T-cell (primary cell): ENCODE data around the gene BCL2. TPM values are rescaled to one million over a fixed set of nuclear protein-coding genes. Genes with fewer than 3 reads are reported as not detected.

Experiments used
- ATAC-seq, 4 experiments: fragments of 200-7000 bp in 3 of 4; fragments of 150-1000 bp in 1 of 4; cut with Tn5 transposase; replicated peaks in 1 of 4; 1 replicate in 3 of 4; 2 replicates in 1 of 4; pipeline ENCODE4 v1.10.0; 2021; ENCODE audit warnings: moderate library complexity in 3 of 4, mild to moderate bottlenecking in 2 of 4, moderate number of reproducible peaks in 1 of 4
- CTCF ChIA-PET, 2 donors: fragments of 300-600 bp; sonication (Branson Sonifier 250); formaldehyde crosslinking; loops; one replicate each; lab custom pipeline; 2022; ENCODE audit warnings: antibody characterized with exemption in 2 of 2; lab: Charles Lee
- POLR2A ChIA-PET, 2 donors: fragments of 300-600 bp; sonication (Branson Sonifier 250); formaldehyde crosslinking; loops; one replicate each; lab custom pipeline; 2022; ENCODE audit warnings: antibody characterized with exemption in 2 of 2; lab: Charles Lee
- DNase-seq, 35 experiments: peaks; one replicate each; pipeline versions ENCODE4 v3.0.0 to v3.0.0-alpha.2; 2013 to 2023
- H3K27ac ChIP-seq: one replicate; pipeline ENCODE4 v1.5.1; 2013; ENCODE audit warnings: low read length
- H3K27me3 ChIP-seq, 2 experiments: replicated peaks in 1 of 2; 1 replicate in 1 of 2; 2 replicates in 1 of 2; pipeline versions ENCODE4 v1.6.1 to v1.7.0; 2013; ENCODE audit warnings: low read length in 1 of 2, mixed read lengths in 1 of 2; ENCODE audit not compliant: control insufficient read depth in 2 of 2, insufficient read depth in 2 of 2; ENCODE audit errors: extremely low read depth in 1 of 2
- H3K36me3 ChIP-seq, 2 donors: 1 replicate in 1 of 2; 2 replicates in 1 of 2; pipeline versions ENCODE4 v1.6.1 to v1.7.0; 2013; ENCODE audit warnings: low read length in 1 of 2; ENCODE audit not compliant: control insufficient read depth in 2 of 2, insufficient read depth in 1 of 2; ENCODE audit errors: extremely low read depth in 1 of 2
- H3K4me1 ChIP-seq, 2 experiments: 1 replicate in 1 of 2; 2 replicates in 1 of 2; pipeline versions ENCODE4 v1.6.1 to v1.7.0; 2013; ENCODE audit warnings: low read length in 2 of 2, mixed read lengths in 1 of 2; ENCODE audit not compliant: insufficient read depth in 2 of 2, control insufficient read depth in 1 of 2; ENCODE audit errors: extremely low read depth in 1 of 2
- H3K4me3 ChIP-seq, 2 donors: 1 replicate in 1 of 2; 2 replicates in 1 of 2; pipeline versions ENCODE4 v1.5.1 to v1.7.0; 2013; ENCODE audit warnings: mild to moderate bottlenecking in 2 of 2, low read length in 1 of 2, moderate library complexity in 1 of 2; ENCODE audit not compliant: control insufficient read depth in 1 of 2; ENCODE audit errors: extremely low read depth in 1 of 2
- H3K9me3 ChIP-seq: 2 replicates; pipeline ENCODE4 v1.7.0; 2013
- H3K27ac Mint-ChIP-seq, 2 donors: one replicate each; pipeline ENCODE4 v1.8.0; 2020 to 2021; ENCODE audit warnings: mild to moderate bottlenecking in 2 of 2, mixed read lengths in 2 of 2
- H3K27me3 Mint-ChIP-seq, 2 donors: one replicate each; pipeline ENCODE4 v1.8.0; 2021 to 2022; ENCODE audit warnings: mixed read lengths in 2 of 2
- H3K36me3 Mint-ChIP-seq: one replicate; pipeline ENCODE4 v1.8.0; 2021; ENCODE audit warnings: mixed read lengths
- H3K4me1 Mint-ChIP-seq, 3 donors: one replicate each; pipeline ENCODE4 v1.8.0; 2020 to 2022; ENCODE audit warnings: mixed read lengths in 3 of 3, mild to moderate bottlenecking in 1 of 3
- H3K4me3 Mint-ChIP-seq, 3 donors: one replicate each; pipeline ENCODE4 v1.8.0; 2020 to 2022; ENCODE audit warnings: mild to moderate bottlenecking in 3 of 3, mixed read lengths in 3 of 3, moderate library complexity in 3 of 3
- H3K9me3 Mint-ChIP-seq, 3 donors: one replicate each; pipeline ENCODE4 v1.8.0; 2020 to 2022; ENCODE audit warnings: mixed read lengths in 3 of 3
- WGBS: methylation state at CpG from one replicate; pipeline ENCODE4 v1.1.5; 2013; ENCODE audit warnings: missing lambda C conversion rate; ENCODE audit not compliant: insufficient coverage; 5-methylcytosine and 5-hydroxymethylcytosine counted together
- total RNA-seq, 35 experiments: library from RNA in 6 of 35; stranded (reverse) in 6 of 35; fragments of 120-200 nt in 1 of 35; gene quantifications; one replicate each; pipeline versions ENCODE4 v1.2.1 to v1.2.4 and lab custom pipeline; 2013 to 2026

BCL2 gene
- total RNA-seq, 5 donors from 2014 or later (not counting 1 experiment from before 2014, with no cell fraction given), result 113 to 201 (median 123) TPM

GRCh38 chr18:63253014-63253413 lies 66.6 kb downstream of the BCL2 start:
- Mint-ChIP-seq H3K36me3 (peaks cover 66% of the 10 kb centered on the region), H3K27ac (peak overlapping the region; percentile 79 to 81), H3K4me1 (peaks cover 73 to 86% (median 74%) of the 10 kb centered on the region in 3 donors), H3K9me3 (peaks cover 0 to 5% (median 4%) of the 10 kb centered on the region in 3 donors), H3K4me3 (peak overlapping the region in 1 of 3 donors; percentile 35), H3K27me3 (no peaks in the 10 kb centered on the region)
- POLR2A ChIA-PET, result no interaction called here
- WGBS, result 100% methylated on average over 3 of the region's 6 CpGs
- H3K9me3 ChIP-seq, result no peaks in the 10 kb centered on the region
- H3K36me3 ChIP-seq, result peaks cover 3 to 6% of the 10 kb centered on the region in 2 donors
- H3K27me3 ChIP-seq, result no peaks in the 10 kb centered on the region
- CTCF ChIA-PET, result interaction anchor here in 1 of 2 donors (0.6 kb wide), 1 partner anchor 709 kb away, joined by 3 read pairs; no protein-coding TSS in a partner anchor
- ATAC-seq (no peak), DNase-seq (no peak)
- peaks cover 9 to 16% of the 10 kb centered on the region in 2 experiments for H3K4me1 ChIP-seq
- H3K27ac ChIP-seq, result no peak overlapping the region
- H3K4me3 ChIP-seq, result no peak overlapping the region

- peak overlapping the region; percentile 60 to 90 for H3K27ac Mint-ChIP-seq
- POLR2A ChIA-PET, result interaction anchor here in 1 of 2 donors (0.6 kb wide), 1 partner anchor 238 kb away, joined by 4 read pairs; no protein-coding TSS in a partner anchor
- CTCF ChIA-PET, result interaction anchor here (0.7 to 1.3 kb wide), 3 partner anchors 13 to 115 kb away, joined by 3 to 6 read pairs (median 4); no protein-coding TSS in a partner anchor
- Histone ChIP-seq H3K36me3 (peaks cover 2% of the 10 kb centered on the region in 2 donors), H3K27me3 (no peaks in the 10 kb centered on the region), H3K4me1 (peaks cover 13 to 14% of the 10 kb centered on the region in 2 experiments), H3K9me3 (no peaks in the 10 kb centered on the region), H3K27ac (no peak overlapping the region), H3K4me3 (no peak overlapping the region)
- peaks cover 53% of the 10 kb centered on the region for H3K36me3 Mint-ChIP-seq
- peak overlapping the region; percentile 4 to 61 (median 21) for H3K4me3 Mint-ChIP-seq
- H3K9me3 Mint-ChIP-seq, result peaks cover 0 to 5% (median 4%) of the 10 kb centered on the region in 3 donors
- H3K27me3 Mint-ChIP-seq, result no peaks in the 10 kb centered on the region
- peaks cover 64 to 84% (median 64%) of the 10 kb centered on the region in 3 donors for H3K4me1 Mint-ChIP-seq
- WGBS, result 45% methylated on average over 2 of the region's 7 CpGs
- peak in 24 of 35 experiments; percentile 2 to 45 (median 20) for DNase-seq
- ATAC-seq, result peak; percentile 66 to 93 (median 86)
Observed at GRCh38 chr18:63249771-63250170, 69.8 kb downstream of the BCL2 start.

GRCh38 chr18:63247926-63248325 lies 71.6 kb downstream of the BCL2 start:
- Mint-ChIP-seq H3K36me3 (peaks cover 49% of the 10 kb centered on the region), H3K9me3 (peaks cover 0 to 5% (median 4%) of the 10 kb centered on the region in 3 donors), H3K4me3 (no peak overlapping the region), H3K4me1 (peaks cover 54 to 79% (median 61%) of the 10 kb centered on the region in 3 donors), H3K27me3 (no peaks in the 10 kb centered on the region), H3K27ac (peak overlapping the region in 1 of 2 donors; percentile 39)
- no peaks in the 10 kb centered on the region for H3K27me3 ChIP-seq
- POLR2A ChIA-PET, result no interaction called here
- H3K36me3 ChIP-seq, result peaks cover 0 to 2% of the 10 kb centered on the region in 2 donors
- CTCF ChIA-PET, result no interaction called here
- no peaks in the 10 kb centered on the region for H3K9me3 ChIP-seq
- no peak for DNase-seq
- H3K4me3 ChIP-seq, result no peak overlapping the region
- H3K4me1 ChIP-seq, result peaks cover 9 to 10% of the 10 kb centered on the region in 2 experiments
- no peak for ATAC-seq
- 100% methylated on average over 2 of the region's 4 CpGs for WGBS
- no peak overlapping the region for H3K27ac ChIP-seq

- Mint-ChIP-seq H3K36me3 (peaks cover 50% of the 10 kb centered on the region), H3K4me1 (peaks cover 54 to 79% (median 61%) of the 10 kb centered on the region in 3 donors), H3K27ac (peak overlapping the region in 1 of 2 donors; percentile 41), H3K4me3 (no peak overlapping the region), H3K27me3 (no peaks in the 10 kb centered on the region), H3K9me3 (peaks cover 0 to 3% (median 2%) of the 10 kb centered on the region in 3 donors)
- Histone ChIP-seq H3K27me3 (no peaks in the 10 kb centered on the region), H3K4me3 (no peak overlapping the region), H3K9me3 (no peaks in the 10 kb centered on the region), H3K27ac (no peak overlapping the region), H3K36me3 (peaks cover 0 to 2% of the 10 kb centered on the region in 2 donors), H3K4me1 (peaks cover 9 to 10% of the 10 kb centered on the region in 2 experiments)
- DNase-seq (no peak), ATAC-seq (no peak)
- WGBS, result 100% methylated on average over 2 of the region's 4 CpGs
- CTCF ChIA-PET, result no interaction called here
- POLR2A ChIA-PET, result no interaction called here
Observed at GRCh38 chr18:63247506-63247905, 72.1 kb downstream of the BCL2 start.

- H3K36me3 ChIP-seq, result peaks cover 2 to 6% of the 10 kb centered on the region in 2 donors
- H3K27ac ChIP-seq, result no peak overlapping the region
- Mint-ChIP-seq H3K27ac (peak overlapping the region; percentile 36 to 45), H3K36me3 (peaks cover 60% of the 10 kb centered on the region), H3K4me3 (no peak overlapping the region), H3K9me3 (no peaks in the 10 kb centered on the region), H3K4me1 (peaks cover 65 to 86% (median 66%) of the 10 kb centered on the region in 3 donors), H3K27me3 (no peaks in the 10 kb centered on the region)
- CTCF ChIA-PET, result no interaction called here
- no peaks in the 10 kb centered on the region for H3K27me3 ChIP-seq
- no CpG with 5 or more reads among the region's 3 CpGs for WGBS
- POLR2A ChIA-PET, result interaction anchor here in 1 of 2 donors (0.7 kb wide), 1 partner anchor 34 kb away, joined by 3 read pairs; no protein-coding TSS in a partner anchor
- H3K9me3 ChIP-seq, result no peaks in the 10 kb centered on the region
- peaks cover 9 to 10% of the 10 kb centered on the region in 2 experiments for H3K4me1 ChIP-seq
- no peak overlapping the region for H3K4me3 ChIP-seq
- ATAC-seq (no peak), DNase-seq (no peak)
Observed at GRCh38 chr18:63245600-63245999, 74.0 kb downstream of the BCL2 start.

- no peaks in the 10 kb centered on the region for H3K27me3 ChIP-seq
- no peaks in the 10 kb centered on the region for H3K9me3 ChIP-seq
- Mint-ChIP-seq H3K4me3 (no peak overlapping the region), H3K27me3 (no peaks in the 10 kb centered on the region), H3K4me1 (peaks cover 56 to 80% (median 62%) of the 10 kb centered on the region in 3 donors), H3K27ac (peak overlapping the region; percentile 28 to 50), H3K36me3 (peaks cover 61% of the 10 kb centered on the region), H3K9me3 (no peaks in the 10 kb centered on the region)
- H3K36me3 ChIP-seq, result peaks cover 2 to 6% of the 10 kb centered on the region in 2 donors
- H3K4me3 ChIP-seq, result no peak overlapping the region
- no peak for DNase-seq
- ChIA-PET CTCF (no interaction called here), POLR2A (no interaction called here)
- no peak overlapping the region for H3K27ac ChIP-seq
- no peak for ATAC-seq
- peaks cover 4 to 5% of the 10 kb centered on the region in 2 experiments for H3K4me1 ChIP-seq
- WGBS, result 95% methylated on average over 5 of the region's 6 CpGs
Observed at GRCh38 chr18:63244607-63245006, 75.0 kb downstream of the BCL2 start.
